OCI-LY3 (cell line): ENCODE results near the gene LRRC73.
"Not testable (repeated sequence)": the region's sequence is repeated elsewhere in the genome, so short reads cannot be mapped to it uniquely, and the experiment has no call there.

Experiments
- H2AFZ ChIP-seq: fragments of 200-600, 300-600 bp; shearing (Covaris generic); 2 replicates; pipeline ENCODE4 v1.6.0; 2014; ENCODE audit warnings: antibody characterized with exemption, low read depth, low read length
- H3K27ac ChIP-seq: fragments of 200-600, 300-600 bp; sonication (generic); 2 replicates; pipeline ENCODE4 v1.5.1; 2014; ENCODE audit warnings: mild to moderate bottlenecking, low read length, moderate library complexity, mixed read lengths
- H3K27me3 ChIP-seq: fragments of 200-600, 300-600 bp; sonication (generic); 2 replicates; pipeline ENCODE4 v1.6.1; 2014; ENCODE audit warnings: low read depth, low read length, mixed read lengths
- H3K36me3 ChIP-seq: fragments of 200-600, 300-600 bp; sonication (generic); replicated peaks from 2 replicates; pipeline ENCODE3; 2014; ENCODE audit warnings: low read depth, low read length, mixed read lengths
- H3K4me1 ChIP-seq: fragments of 300-600, 200-600 bp; sonication (generic); 2 replicates; pipeline ENCODE4 v1.6.1; 2014; ENCODE audit warnings: low read length, mixed read lengths
- H3K4me2 ChIP-seq: fragments of 200-600, 300-600 bp; sonication (generic); 2 replicates; pipeline ENCODE4 v1.6.1; 2014; ENCODE audit warnings: low read length, mixed read lengths
- H3K4me3 ChIP-seq: fragments of 300-600, 200-600 bp; sonication (generic); 2 replicates; pipeline ENCODE4 v1.5.1; 2014; ENCODE audit warnings: antibody characterized with exemption, mild to moderate bottlenecking, low read length, moderate library complexity
- H3K79me2 ChIP-seq: fragments of 300-600, 200-600 bp; shearing (Covaris generic); 2 replicates; pipeline ENCODE4 v1.6.1; 2014; ENCODE audit warnings: mild to moderate bottlenecking, low read length, mixed read lengths
- H3K9ac ChIP-seq: fragments of 300-600, 200-600 bp; shearing (Covaris generic); 2 replicates; pipeline ENCODE4 v1.6.0; 2014; ENCODE audit warnings: mild to moderate bottlenecking, low read length, moderate library complexity
- H3K9me3 ChIP-seq: fragments of 200-600, 300-600 bp; shearing (Covaris generic); 2 replicates; pipeline ENCODE4 v1.6.1; 2014; ENCODE audit warnings: low read length, mixed read lengths; ENCODE audit not compliant: insufficient read depth
- H4K20me1 ChIP-seq: fragments of 200-600, 300-600 bp; sonication (generic); 2 replicates; pipeline ENCODE4 v1.6.1; 2016; ENCODE audit warnings: low read length, mixed read lengths; ENCODE audit not compliant: insufficient read depth
- EZH2phosphoT487 ChIP-seq: fragments of 200-600 bp; shearing (Covaris generic); IDR thresholded peaks from 2 replicates; pipeline ENCODE4 v1.6.1; 2018; ENCODE audit warnings: antibody characterized with exemption, mixed run types, low read depth
- TF ChIP-seq, protein P1 (sequence below): fragments of 200-600, 300-600 bp; sonication (generic); IDR thresholded peaks from 2 replicates; pipeline ENCODE4 v1.5.1; 2014; ENCODE audit warnings: antibody characterized with exemption, low read length, low read depth

The LRRC73 gene

DNA sequence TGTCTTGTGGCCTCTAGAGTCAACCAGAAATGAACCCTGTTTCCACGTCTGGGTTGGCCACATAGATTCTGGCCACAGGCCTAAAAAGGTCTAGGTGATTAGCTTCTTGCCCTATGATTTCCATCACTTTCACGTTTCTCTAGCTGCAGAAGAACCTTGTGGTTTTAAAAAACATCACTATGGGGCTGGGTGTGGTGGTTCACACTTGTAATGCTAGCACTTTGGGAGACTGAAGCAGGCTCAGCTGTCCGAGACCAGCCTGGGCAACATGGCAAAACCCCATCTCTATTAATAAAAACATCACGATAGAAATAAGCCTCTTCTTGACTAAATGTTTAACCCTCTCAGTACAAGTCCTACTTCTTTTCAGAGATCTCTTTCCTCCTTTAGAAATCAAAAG lies 34.3 kb upstream of the LRRC73 start:
- Histone ChIP-seq H3K79me2 (no peaks in the 10 kb centered on the region), H2AFZ (no peak overlapping the region), H3K36me3 (peaks cover 58% of the 10 kb centered on the region), H3K4me1 (no peaks in the 10 kb centered on the region), H3K4me2 (no peak overlapping the region), H3K27me3 (no peaks in the 10 kb centered on the region), H3K9ac (no peak overlapping the region), H3K9me3 (no peaks in the 10 kb centered on the region), H3K4me3 (no peak overlapping the region), H3K27ac (no peak overlapping the region), H4K20me1 (no peaks in the 10 kb centered on the region)
- TF ChIP-seq, protein P1, sequence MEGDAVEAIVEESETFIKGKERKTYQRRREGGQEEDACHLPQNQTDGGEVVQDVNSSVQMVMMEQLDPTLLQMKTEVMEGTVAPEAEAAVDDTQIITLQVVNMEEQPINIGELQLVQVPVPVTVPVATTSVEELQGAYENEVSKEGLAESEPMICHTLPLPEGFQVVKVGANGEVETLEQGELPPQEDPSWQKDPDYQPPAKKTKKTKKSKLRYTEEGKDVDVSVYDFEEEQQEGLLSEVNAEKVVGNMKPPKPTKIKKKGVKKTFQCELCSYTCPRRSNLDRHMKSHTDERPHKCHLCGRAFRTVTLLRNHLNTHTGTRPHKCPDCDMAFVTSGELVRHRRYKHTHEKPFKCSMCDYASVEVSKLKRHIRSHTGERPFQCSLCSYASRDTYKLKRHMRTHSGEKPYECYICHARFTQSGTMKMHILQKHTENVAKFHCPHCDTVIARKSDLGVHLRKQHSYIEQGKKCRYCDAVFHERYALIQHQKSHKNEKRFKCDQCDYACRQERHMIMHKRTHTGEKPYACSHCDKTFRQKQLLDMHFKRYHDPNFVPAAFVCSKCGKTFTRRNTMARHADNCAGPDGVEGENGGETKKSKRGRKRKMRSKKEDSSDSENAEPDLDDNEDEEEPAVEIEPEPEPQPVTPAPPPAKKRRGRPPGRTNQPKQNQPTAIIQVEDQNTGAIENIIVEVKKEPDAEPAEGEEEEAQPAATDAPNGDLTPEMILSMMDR: no peak
- TF ChIP-seq EZH2phosphoT487: no peak

DNA sequence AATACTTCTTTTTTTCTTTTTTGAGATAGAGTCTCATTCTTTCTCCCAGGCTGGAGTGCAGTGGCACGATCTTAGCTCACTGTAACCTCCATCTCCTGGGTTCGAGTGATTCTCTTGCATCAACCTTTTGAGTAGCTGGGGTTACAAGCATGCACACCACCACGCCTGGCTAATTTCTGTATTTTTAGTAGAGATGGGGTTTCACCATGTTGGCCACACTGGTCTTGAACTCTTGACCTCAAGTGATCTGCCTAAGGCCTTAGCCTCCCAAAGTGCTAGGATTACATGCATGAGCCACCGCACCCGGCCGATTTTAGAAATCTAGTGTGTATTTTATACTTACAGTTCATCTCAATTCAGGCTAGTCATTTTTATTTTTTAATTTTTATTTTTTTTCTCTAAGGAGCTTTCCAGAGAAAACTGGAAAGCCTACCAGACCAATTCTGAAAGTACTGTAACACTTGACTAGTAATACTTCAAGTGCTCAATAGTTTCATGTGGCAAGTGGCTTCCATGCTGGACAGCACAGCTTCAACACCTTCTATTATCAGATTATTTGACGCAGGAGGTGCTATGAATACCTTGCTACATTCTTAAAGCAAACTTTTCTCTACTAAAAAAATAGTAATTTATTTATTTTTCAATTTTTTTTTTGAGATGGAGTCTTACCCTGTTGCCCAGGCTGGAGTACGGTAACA lies 31.8 kb upstream of the LRRC73 start:
- no peak overlapping the region for H2AFZ ChIP-seq
- H4K20me1 ChIP-seq: no peaks in the 10 kb centered on the region
- no peak overlapping the region for H3K4me2 ChIP-seq
- no peaks in the 10 kb centered on the region for H3K79me2 ChIP-seq
- no peaks in the 10 kb centered on the region for H3K27me3 ChIP-seq
- TF ChIP-seq, protein P1: no peak
- no peak for TF ChIP-seq EZH2phosphoT487
- H3K9me3 ChIP-seq: no peaks in the 10 kb centered on the region
- H3K27ac ChIP-seq: no peak overlapping the region
- no peaks in the 10 kb centered on the region for H3K4me1 ChIP-seq
- H3K4me3 ChIP-seq: no peak overlapping the region
- H3K9ac ChIP-seq: no peak overlapping the region
- peaks cover 52% of the 10 kb centered on the region for H3K36me3 ChIP-seq

GRCh38 chr6:43540507-43540906 lies 30.4 kb upstream of the LRRC73 start:
- no peaks in the 10 kb centered on the region for H3K27me3 ChIP-seq
- no peak overlapping the region for H3K4me3 ChIP-seq
- H2AFZ ChIP-seq: no peak overlapping the region
- H3K79me2 ChIP-seq: no peaks in the 10 kb centered on the region
- H3K27ac ChIP-seq: no peak overlapping the region
- peaks cover 39% of the 10 kb centered on the region for H3K36me3 ChIP-seq
- no peak for TF ChIP-seq EZH2phosphoT487
- TF ChIP-seq, protein P1: no peak
- H3K4me1 ChIP-seq: no peaks in the 10 kb centered on the region
- H3K4me2 ChIP-seq: no peak overlapping the region
- no peak overlapping the region for H3K9ac ChIP-seq
- no peaks in the 10 kb centered on the region for H3K9me3 ChIP-seq
- H4K20me1 ChIP-seq: no peaks in the 10 kb centered on the region

DNA sequence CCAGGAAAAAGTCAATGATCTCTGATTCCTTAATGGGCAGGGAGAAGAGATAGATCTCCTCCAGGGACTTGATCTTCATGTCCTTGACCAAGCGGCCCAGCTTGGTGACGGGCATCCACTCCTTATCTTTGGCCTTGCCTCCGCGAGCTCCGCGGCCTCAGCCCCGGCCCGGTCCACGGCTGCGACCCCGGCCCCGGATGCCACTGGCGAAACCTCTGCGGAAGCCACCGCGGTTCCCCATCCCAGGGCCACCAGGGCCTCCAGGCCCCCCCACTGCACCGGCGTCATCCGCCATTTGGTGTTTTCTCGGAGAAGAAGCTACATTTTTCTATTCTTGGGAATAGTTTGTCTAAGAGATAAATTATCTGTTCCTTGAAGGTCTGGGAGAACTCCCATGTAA lies 29.3 kb upstream of the LRRC73 start:
- not testable (repeated sequence) for H3K9me3 ChIP-seq, H4K20me1 ChIP-seq, H3K4me1 ChIP-seq, H3K4me2 ChIP-seq, H3K4me3 ChIP-seq, H3K27ac ChIP-seq, H3K27me3 ChIP-seq, H2AFZ ChIP-seq, H3K79me2 ChIP-seq, H3K9ac ChIP-seq
- H3K36me3 ChIP-seq: peaks cover 34% of the 10 kb centered on the region

- not testable (repeated sequence) for H4K20me1 ChIP-seq, H3K79me2 ChIP-seq, H3K27me3 ChIP-seq, H2AFZ ChIP-seq, H3K4me3 ChIP-seq, H3K9ac ChIP-seq, H3K9me3 ChIP-seq, H3K4me2 ChIP-seq, H3K27ac ChIP-seq, H3K4me1 ChIP-seq
- H3K36me3 ChIP-seq: peaks cover 36% of the 10 kb centered on the region
Observed at GRCh38 chr6:43538986-43539385, 28.8 kb upstream of the LRRC73 start.
